Activated CD4-positive, alpha-beta memory T cell treated with anti-CD3 and anti-CD28 coated beads for 36 hours (primary cell): Measurements from ENCODE around the gene TRMT1L. TPM values are rescaled to one million over a fixed set of nuclear protein-coding genes. Genes with fewer than 3 reads are reported as not detected.

Experiments used
- CTCF ChIA-PET: fragments of 350-600 bp; sonication (Branson Sonifier 250); formaldehyde crosslinking; loops from one replicate; lab custom pipeline; 2021; ENCODE audit warnings: antibody characterized with exemption, inconsistent platforms; lab: Charles Lee
- POLR2A ChIA-PET: fragments of 350-600 bp; sonication (Branson Sonifier 250); formaldehyde crosslinking; loops from one replicate; lab custom pipeline; 2021; ENCODE audit warnings: antibody characterized with exemption; lab: Charles Lee
- DNase-seq: peaks from one replicate; pipeline ENCODE4 v3.0.0-alpha.2; 2020
- H3K27ac Mint-ChIP-seq: one replicate; pipeline ENCODE4 v1.8.0; 2021; ENCODE audit warnings: mixed read lengths
- H3K27me3 Mint-ChIP-seq: one replicate; pipeline ENCODE4 v1.8.0; 2021; ENCODE audit warnings: mixed read lengths
- H3K36me3 Mint-ChIP-seq: one replicate; pipeline ENCODE4 v1.8.0; 2021; ENCODE audit warnings: mixed read lengths
- H3K4me1 Mint-ChIP-seq: one replicate; pipeline ENCODE4 v1.8.0; 2021; ENCODE audit warnings: low read depth, mixed read lengths
- H3K4me3 Mint-ChIP-seq: one replicate; pipeline ENCODE4 v1.8.0; 2021; ENCODE audit warnings: mild to moderate bottlenecking, mixed read lengths
- H3K9me3 Mint-ChIP-seq: one replicate; pipeline ENCODE4 v1.8.0; 2021; ENCODE audit warnings: mixed read lengths
- intact Hi-C: fragments of 100-400 bp; cut with micrococcal nuclease; formaldehyde crosslinking; loops from one replicate; pipeline ENCODE4 v1.15.1; 2023
- total RNA-seq, 2 experiments: library from RNA; stranded (reverse); gene quantifications; one replicate each; pipeline ENCODE4 v1.2.3, GENCODE V29; 2021

The TRMT1L gene
- total RNA-seq, 2 experiments from 2014 or later = 28.6 to 34.4 TPM

GRCh38 chr1:185075476-185075875 lies 81.3 kb downstream of the TRMT1L start:
- Mint-ChIP-seq H3K36me3 (peaks cover 5% of the 10 kb centered on the region), H3K27ac (no peak overlapping the region), H3K4me3 (no peak overlapping the region), H3K9me3 (no peaks in the 10 kb centered on the region), H3K27me3 (no peaks in the 10 kb centered on the region), H3K4me1 (peaks cover 35% of the 10 kb centered on the region)
- no peak for DNase-seq
- intact Hi-C loops = no loop called here
- CTCF ChIA-PET = interaction anchor here (0.7 kb wide), 1 partner anchor 60 kb away, joined by 3 read pairs; no protein-coding TSS in a partner anchor
- POLR2A ChIA-PET = no interaction called here

DNA sequence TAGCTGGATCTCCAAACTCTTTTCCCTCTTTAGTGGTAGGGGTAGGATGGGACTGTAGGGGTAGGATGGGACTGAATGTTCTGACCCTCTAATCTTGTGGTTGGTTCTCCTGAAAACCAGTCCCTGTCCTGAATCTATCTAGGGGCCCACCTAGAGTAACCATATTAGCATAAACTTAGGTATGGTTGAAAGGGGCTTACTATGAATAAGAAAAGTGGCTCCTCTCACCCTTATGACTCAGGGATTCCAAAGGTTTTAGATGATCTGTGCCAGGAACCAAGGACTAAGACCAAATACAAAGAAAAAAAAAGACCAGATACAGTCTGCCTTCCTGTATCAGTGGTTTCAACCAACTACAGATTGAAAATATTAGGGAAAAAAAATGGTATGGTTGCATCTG lies 82.4 kb downstream of the TRMT1L start:
- H3K4me1 Mint-ChIP-seq = peaks cover 30% of the 10 kb centered on the region
- H3K4me3 Mint-ChIP-seq = no peak overlapping the region
- POLR2A ChIA-PET = no interaction called here

DNA sequence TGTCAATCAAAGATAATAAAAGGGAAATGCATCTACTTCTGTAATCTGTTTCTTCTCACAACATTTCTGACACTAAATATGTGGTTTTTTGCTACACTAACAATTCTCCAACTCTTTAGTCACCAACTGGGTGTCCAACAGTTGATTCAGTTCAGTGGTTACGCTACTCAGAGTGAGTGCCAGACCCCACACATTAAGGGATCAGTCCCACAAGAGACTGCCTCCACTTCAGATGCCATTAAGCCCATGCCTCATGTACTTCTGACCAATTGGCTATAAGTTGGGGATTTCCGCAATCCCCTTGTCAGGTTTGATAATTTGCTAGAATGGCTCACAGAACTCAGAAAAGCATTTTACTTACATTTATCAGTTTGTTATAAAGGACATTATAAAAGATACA lies 83.0 kb downstream of the TRMT1L start:
- CTCF ChIA-PET = no interaction called here
- POLR2A ChIA-PET = no interaction called here
- no peak overlapping the region for H3K27ac Mint-ChIP-seq
- H3K4me3 Mint-ChIP-seq = no peak overlapping the region
- DNase-seq = no peak
- H3K27me3 Mint-ChIP-seq = no peaks in the 10 kb centered on the region
- no peaks in the 10 kb centered on the region for H3K9me3 Mint-ChIP-seq
- H3K36me3 Mint-ChIP-seq = peaks cover 5% of the 10 kb centered on the region
- intact Hi-C loops = no loop called here
- peaks cover 32% of the 10 kb centered on the region for H3K4me1 Mint-ChIP-seq

More for the DNA sequence above, 82.4 kb downstream of the TRMT1L start:
- Mint-ChIP-seq H3K27me3 (no peaks in the 10 kb centered on the region), H3K27ac (no peak overlapping the region), H3K9me3 (no peaks in the 10 kb centered on the region), H3K36me3 (peaks cover 5% of the 10 kb centered on the region)
- DNase-seq = no peak
- CTCF ChIA-PET = no interaction called here
- intact Hi-C loops = no loop called here

DNA sequence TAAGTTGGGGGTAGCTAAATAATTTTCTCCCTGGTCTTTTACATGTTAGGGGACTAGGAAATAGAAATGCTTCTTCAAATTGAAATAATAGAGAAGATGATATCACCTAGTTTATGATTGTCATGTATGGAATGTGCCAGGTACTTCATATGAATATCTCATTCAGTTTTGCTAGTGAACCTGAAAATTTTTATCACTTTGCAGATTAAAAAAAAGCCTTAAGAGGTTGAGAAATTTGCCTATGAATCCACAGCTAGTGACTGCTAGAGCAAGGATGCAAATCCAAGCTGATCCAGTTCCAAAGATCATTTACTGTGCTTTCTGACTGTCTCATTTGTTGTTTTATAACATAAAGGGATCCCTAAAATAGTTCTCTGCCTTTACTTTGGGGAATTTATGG lies 86.7 kb downstream of the TRMT1L start:
- Mint-ChIP-seq H3K9me3 (peaks cover under 1% of the 10 kb centered on the region), H3K4me3 (no peak overlapping the region), H3K27me3 (no peaks in the 10 kb centered on the region), H3K4me1 (peaks cover 47% of the 10 kb centered on the region), H3K27ac (no peak overlapping the region), H3K36me3 (peaks cover 15% of the 10 kb centered on the region)
- CTCF ChIA-PET = no interaction called here
- DNase-seq = no peak
- POLR2A ChIA-PET = no interaction called here
- intact Hi-C loops = no loop called here

DNA sequence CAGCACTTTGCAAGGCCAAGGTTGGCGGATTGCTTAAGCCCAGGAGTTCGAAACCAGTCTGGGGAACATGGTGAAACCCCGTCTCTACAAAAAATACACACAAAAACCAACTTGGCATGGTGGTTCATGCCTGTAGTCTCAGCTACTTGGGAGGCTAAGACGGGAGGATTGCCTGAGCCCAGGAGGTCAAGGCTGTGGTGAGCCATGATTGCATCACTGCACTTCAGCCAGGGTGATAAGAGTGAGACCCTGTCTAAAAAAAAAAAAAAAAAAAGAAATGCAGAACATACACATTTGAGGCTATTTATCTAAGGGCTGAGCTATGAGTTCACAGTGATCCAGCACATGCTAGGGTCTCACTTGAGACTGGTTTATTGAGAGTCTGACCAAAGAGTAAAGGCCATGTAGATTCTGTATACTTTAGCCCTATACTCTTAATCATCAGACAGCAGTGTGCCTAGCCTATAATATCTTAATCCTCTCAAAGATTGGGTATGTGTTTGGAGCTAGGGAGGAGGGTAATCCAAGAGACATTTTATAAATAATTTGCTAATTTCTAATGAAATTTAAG lies 87.5 kb downstream of the TRMT1L start:
- intact Hi-C loops = no loop called here
- no peak for DNase-seq
- H3K4me3 Mint-ChIP-seq = no peak overlapping the region
- no peaks in the 10 kb centered on the region for H3K27me3 Mint-ChIP-seq
- POLR2A ChIA-PET = no interaction called here
- peak overlapping the region; percentile 34 for H3K27ac Mint-ChIP-seq
- CTCF ChIA-PET = interaction anchor here (0.6 kb wide), 1 partner anchor 24 kb away, joined by 3 read pairs; the partner anchor contains the start of gene RNF2
- peaks cover 4% of the 10 kb centered on the region for H3K9me3 Mint-ChIP-seq
- H3K36me3 Mint-ChIP-seq = peaks cover 15% of the 10 kb centered on the region
- peaks cover 47% of the 10 kb centered on the region for H3K4me1 Mint-ChIP-seq

DNA sequence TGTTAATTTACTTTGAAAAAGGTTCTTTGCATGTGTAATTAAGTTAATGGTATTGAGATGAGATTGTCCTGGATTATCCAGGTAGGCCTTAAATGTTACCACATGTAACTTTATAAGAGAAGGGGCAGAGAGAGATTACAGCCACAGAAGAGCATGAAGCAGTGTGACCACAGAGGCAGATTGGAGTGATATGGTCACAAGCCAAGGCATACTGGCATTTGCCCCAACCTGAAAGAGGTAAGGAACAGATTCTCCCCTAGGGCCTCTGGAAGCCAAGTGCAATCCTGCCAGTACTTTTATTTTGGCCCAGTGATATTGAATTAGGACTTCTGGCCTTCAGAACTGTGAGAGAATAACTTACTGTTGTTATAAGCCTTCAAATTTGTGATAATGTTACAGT lies 88.4 kb downstream of the TRMT1L start:
- ChIA-PET CTCF (no interaction called here), POLR2A (no interaction called here)
- peaks cover 17% of the 10 kb centered on the region for H3K36me3 Mint-ChIP-seq
- no peak overlapping the region for H3K4me3 Mint-ChIP-seq
- intact Hi-C loops = no loop called here
- H3K27ac Mint-ChIP-seq = no peak overlapping the region
- peaks cover 4% of the 10 kb centered on the region for H3K9me3 Mint-ChIP-seq
- no peak for DNase-seq
- H3K4me1 Mint-ChIP-seq = peaks cover 46% of the 10 kb centered on the region
- no peaks in the 10 kb centered on the region for H3K27me3 Mint-ChIP-seq

Other genes starting within 250 kb of the TRMT1L start
- gene NIBAN1, start 182.4 kb downstream of the TRMT1L start, total RNA-seq = 10 to 100 TPM; 18.7 to 19.8 TPM
- 10 to 100 TPM; 20.7 to 21.2 TPM for gene RNF2, start 111.4 kb downstream of the TRMT1L start, total RNA-seq
- gene SWT1, start 214 bp upstream of the TRMT1L start, total RNA-seq = 1 to 10 TPM; 2.3 to 3.0 TPM
- 100 to 1,000 TPM; 133 to 134 TPM for gene IVNS1ABP, start 160.3 kb upstream of the TRMT1L start, total RNA-seq